ENCODE results near the gene C1orf210.

DNA sequence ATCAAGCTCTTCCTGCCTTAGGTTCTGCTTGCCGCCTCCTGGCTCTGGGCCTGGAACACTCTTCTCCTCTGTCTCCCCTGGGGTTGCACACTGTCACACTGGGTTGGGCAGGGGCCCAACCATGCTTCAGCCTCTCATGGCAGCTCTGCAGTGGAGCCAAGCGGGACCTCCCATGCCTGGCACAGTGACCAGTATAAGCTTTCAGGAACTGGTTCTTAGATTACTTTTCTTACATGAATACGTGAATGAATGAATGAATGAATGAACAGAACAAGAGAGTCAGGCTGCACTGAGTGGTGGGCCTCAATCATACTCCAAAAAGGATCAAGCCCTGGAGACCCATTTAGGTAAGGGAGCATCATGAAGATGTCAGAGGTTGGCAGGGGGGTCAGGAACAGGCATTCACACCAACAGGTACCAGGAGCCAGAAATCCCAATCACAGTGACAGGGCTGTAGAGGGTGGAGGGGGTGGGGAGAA, 46.4 kb downstream of the C1orf210 start:
- TF ChIP-seq, protein P1, sequence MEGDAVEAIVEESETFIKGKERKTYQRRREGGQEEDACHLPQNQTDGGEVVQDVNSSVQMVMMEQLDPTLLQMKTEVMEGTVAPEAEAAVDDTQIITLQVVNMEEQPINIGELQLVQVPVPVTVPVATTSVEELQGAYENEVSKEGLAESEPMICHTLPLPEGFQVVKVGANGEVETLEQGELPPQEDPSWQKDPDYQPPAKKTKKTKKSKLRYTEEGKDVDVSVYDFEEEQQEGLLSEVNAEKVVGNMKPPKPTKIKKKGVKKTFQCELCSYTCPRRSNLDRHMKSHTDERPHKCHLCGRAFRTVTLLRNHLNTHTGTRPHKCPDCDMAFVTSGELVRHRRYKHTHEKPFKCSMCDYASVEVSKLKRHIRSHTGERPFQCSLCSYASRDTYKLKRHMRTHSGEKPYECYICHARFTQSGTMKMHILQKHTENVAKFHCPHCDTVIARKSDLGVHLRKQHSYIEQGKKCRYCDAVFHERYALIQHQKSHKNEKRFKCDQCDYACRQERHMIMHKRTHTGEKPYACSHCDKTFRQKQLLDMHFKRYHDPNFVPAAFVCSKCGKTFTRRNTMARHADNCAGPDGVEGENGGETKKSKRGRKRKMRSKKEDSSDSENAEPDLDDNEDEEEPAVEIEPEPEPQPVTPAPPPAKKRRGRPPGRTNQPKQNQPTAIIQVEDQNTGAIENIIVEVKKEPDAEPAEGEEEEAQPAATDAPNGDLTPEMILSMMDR (IDR thresholded peaks at IDR 0.05): no peak
- TF ChIP-seq EP300 (IDR thresholded peaks at IDR 0.05) (no peak), POLR2AphosphoS5 (IDR thresholded peaks at IDR 0.05) (no peak)
